ENCODE results near the gene SHC3.

GRCh38 chr9:89223396-89223977 lies 44.9 kb upstream of the SHC3 start:
- TF ChIP-seq CTCF (conservative IDR thresholded peaks at IDR 0.05 in 1 of 2, IDR thresholded peaks at IDR 0.05 in 1 of 2; ENCODE audit: low read depth in 1 of 2, low read length in 2 of 2) = no peak
- TF ChIP-seq EZH2 (IDR thresholded peaks at IDR 0.05; ENCODE audit: low read length, missing control alignments) = no peak
